GM10266 (cell line): ENCODE data around the gene SNAPC1.

Experiments used
- DNase-seq: peaks from one replicate; pipeline ENCODE4 v3.0.0; 2012; ENCODE audit errors: extremely low spot score
- CTCF ChIP-seq: IDR thresholded peaks from 2 replicates; pipeline ENCODE4 v1.5.1; 2012; ENCODE audit warnings: mild to moderate bottlenecking, low read depth; ENCODE audit not compliant: control insufficient read depth, insufficient read depth; ENCODE audit errors: missing control alignments

SNAPC1 gene

GRCh38 chr14:61774861-61775260 lies 12.6 kb downstream of the SNAPC1 start:
- TF ChIP-seq CTCF = no peak
- no peak for DNase-seq

GRCh38 chr14:61780125-61780524 lies 17.9 kb downstream of the SNAPC1 start:
- no peak for DNase-seq
- TF ChIP-seq CTCF = no peak

- no peak for TF ChIP-seq CTCF
- no peak for DNase-seq
Observed at GRCh38 chr14:61797309-61797708, 35.1 kb downstream of the SNAPC1 start.

GRCh38 chr14:61802010-61802568 lies 39.9 kb downstream of the SNAPC1 start:
- no peak for TF ChIP-seq CTCF
- no peak for DNase-seq

GRCh38 chr14:61803755-61804154 lies 41.5 kb downstream of the SNAPC1 start:
- no peak for TF ChIP-seq CTCF
- no peak for DNase-seq

GRCh38 chr14:61805451-61805850 lies 43.2 kb downstream of the SNAPC1 start:
- no peak for TF ChIP-seq CTCF
- no peak for DNase-seq

GRCh38 chr14:61811882-61812346 lies 49.7 kb downstream of the SNAPC1 start:
- DNase-seq = no peak
- TF ChIP-seq CTCF = no peak
